GM18508 (cell line): Measurements from ENCODE around the gene LCA5.
"Not testable (repeated sequence)": the region's sequence is repeated elsewhere in the genome, so short reads cannot be mapped to it uniquely, and the experiment has no call there.

ENCODE experiments used
- ATAC-seq: cut with Tn5 transposase; IDR thresholded peaks from one replicate; pipeline ENCODE4 v1.9.1; 2021; ENCODE audit warnings: moderate number of reproducible peaks; ENCODE audit not compliant: insufficient read depth, unreplicated experiment

The LCA5 gene

GRCh38 chr6:79536954-79537747, at the start of gene LCA5:
LCA5 (minus strand) TSS chr6:79537430; CDS start chr6:79518894, 18,536 bp downstream.
- peak; percentile 99 for ATAC-seq

- no peak for ATAC-seq
Measured at GRCh38 chr6:79586548-79586947, 49.3 kb upstream of the LCA5 start.

DNA sequence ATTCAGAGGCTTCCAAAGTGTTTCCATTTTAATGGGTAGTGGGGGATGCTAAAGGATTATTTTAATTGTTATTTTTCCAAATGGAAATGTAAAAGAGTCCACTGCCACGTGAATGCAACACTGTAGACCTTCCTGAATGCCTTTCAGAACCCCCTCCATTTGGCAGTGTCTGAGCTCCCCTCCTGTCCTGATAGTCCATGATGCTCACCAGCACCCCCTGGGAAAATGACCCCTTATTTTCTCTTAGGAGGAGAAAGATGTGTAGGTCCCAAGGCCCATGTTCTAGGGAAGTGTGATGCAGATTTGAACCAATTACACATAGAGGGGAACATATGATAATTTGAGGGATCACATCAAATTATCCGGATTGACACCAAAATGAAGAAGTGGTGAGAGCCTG, 47.1 kb upstream of the LCA5 start:
- ATAC-seq, result no peak

DNA sequence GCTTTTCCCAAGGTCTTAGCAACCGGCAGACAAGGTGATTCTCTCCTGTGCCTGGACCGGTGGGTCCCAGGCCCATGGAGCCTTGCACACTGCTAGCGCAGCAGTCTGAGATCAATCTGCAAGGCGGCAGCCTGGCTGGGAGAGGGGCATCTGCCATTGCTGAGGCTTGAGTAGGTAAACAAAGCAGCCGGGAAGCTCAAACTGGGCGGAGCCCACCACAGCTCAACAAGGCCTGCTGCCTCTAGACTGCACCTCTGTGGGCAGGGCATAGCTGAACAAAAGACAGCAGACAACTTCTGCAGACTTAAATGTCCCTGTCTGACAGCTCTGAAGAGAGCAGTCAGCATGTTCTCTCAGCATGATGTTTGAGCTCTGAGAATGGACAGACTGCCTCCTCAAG, 40.7 kb upstream of the LCA5 start:
- not testable (repeated sequence) for ATAC-seq

GRCh38 chr6:79574630-79575225, 37.5 kb upstream of the LCA5 start:
- no peak for ATAC-seq

DNA sequence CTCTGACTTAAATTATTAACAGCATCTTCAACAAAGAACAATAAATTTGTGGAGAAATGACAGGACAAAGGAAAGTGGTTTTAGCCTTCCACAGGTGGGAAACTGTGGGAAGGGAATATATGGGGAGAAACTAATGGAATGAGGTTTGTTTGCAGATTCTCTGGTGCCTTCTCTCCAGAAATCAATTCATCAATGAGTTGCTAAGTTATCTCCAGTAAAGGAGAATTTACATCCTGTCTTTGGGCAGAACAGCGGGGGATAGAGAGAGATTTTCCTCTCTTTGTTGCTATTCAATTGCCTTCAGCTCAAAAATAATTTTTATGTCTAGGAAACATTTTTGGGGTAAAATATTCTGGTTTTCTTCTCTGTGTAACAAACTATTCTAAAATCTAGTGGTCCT, 36.9 kb upstream of the LCA5 start:
- ATAC-seq, result no peak

DNA sequence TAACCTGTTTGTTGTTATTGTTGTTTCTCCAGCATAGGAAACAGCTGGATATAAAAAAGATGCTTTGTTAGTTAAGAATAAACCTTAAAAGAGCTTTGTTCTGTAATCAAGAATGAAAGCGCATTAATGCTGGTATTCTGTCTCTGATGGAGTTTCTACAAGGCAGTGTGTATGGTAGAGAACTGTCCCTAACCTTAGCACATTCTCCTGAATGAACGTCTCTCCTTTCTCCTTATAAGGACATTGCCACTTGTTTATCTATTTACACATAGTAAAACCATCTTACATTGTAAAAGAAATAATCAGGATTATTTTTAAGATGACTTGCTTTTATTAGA, 33.8 kb upstream of the LCA5 start:
- ATAC-seq, result no peak

- peak; percentile 73 for ATAC-seq
Measured at GRCh38 chr6:79570129-79571029, 33.1 kb upstream of the LCA5 start.

DNA sequence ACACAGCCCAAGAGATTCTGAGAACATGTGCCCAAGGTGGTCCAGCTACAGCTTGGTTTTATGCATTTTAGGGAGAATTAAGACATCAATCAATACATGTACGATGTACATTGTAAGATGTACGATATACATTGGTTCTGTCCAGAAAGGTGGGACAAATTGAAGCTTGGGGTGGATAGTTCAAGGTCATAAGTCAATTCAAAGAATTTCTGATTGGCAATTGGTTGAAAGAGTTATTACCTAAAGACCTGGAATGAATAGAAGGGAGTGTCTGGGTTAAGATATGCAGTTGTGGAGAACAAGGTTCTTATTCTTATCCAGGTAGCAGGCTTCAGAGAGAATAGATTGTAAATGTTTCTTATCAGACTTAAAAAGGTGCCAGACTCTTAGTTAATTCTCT, 31.8 kb upstream of the LCA5 start:
- ATAC-seq, result no peak

DNA sequence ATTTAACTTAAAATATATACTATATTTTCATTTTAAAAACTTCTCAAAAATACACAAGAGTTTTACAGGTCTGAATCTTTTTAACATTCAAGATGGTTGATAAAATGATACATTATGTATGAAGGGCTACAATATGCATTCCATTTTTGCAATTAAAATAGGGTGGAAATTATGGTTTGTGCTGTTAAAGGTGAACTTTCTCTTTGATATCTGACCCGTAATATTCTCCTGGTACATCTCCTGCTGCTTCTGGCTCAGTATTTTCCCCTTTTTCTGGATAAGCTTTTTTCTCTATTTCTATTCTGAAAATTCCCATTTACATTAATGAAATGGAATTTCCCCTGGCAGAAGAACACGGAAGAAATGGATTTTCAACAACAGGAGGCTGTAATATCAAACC, 27.4 kb upstream of the LCA5 start:
- no peak for ATAC-seq

DNA sequence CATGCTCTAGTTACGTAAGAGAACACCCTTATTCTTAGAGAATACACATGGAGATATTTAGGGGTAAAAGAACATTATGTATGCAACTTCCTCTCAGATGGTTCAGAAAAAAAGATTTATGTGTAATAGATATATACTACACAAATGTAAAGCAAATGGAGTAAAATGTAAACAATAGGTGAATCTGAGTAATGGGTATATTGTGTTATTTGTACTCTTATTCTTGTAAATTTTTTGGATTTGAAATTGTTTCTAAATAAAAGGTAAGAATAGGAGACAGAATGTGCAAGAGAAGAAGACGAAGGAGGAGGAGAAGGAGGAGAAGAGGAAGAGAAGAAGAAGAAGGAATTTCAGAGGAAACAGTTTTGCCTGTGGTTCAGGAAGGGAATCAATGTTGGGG, 22.5 kb upstream of the LCA5 start:
- no peak for ATAC-seq

DNA sequence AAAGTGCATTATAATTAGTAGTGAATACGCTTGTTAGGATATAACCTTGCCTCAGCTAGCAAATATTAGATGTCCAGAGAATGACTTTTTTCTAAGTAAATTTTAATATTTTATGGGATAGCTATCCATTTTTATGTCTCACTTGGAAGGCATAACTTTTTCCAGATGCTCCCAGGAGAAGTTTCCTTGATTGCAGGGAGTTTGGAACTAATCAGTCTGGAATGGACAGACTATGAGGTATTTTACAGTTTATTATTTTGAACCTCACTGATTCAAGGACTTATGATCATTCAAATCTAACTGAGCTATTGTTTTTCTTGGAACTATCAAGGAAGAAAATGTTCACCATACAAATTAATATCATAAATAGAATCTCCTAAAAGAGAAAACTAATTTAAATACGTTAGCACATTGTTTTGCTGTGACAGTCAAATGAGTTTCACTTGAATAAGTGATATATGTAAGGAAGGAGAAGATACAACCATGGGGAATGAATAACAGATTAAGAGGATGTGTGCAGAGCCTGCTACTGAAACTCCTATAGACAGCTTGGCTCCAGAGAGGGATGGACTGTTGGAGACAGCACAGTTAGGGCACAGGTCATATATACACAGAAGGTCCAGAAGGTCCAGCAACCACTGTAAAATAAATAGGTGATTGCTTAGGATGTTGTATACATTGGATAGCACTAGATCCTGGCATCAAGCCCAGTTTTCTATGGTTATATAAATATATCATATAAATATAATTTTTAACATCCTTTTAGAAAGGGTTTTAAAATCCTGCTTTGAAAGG, 20.6 kb upstream of the LCA5 start:
- ATAC-seq, result no peak

DNA sequence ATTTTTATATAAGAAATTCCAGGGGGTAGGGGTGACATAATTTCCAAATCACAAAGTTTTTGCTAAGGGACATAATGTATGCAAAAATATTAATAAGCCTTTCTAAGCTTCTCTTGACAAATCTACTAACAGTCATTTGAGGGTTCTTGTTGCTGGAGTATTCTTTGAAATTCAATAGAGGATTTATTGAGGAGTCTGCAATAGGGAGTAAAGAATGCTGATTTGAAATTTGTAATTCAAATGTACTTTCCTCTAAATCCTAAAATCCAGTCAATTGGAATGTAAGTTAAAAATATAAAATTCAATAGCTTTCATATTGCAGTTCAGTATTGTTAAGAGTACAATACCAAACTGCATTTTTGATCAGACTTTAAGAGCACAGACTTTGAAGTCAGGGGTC, 17.1 kb upstream of the LCA5 start:
- ATAC-seq, result no peak

DNA sequence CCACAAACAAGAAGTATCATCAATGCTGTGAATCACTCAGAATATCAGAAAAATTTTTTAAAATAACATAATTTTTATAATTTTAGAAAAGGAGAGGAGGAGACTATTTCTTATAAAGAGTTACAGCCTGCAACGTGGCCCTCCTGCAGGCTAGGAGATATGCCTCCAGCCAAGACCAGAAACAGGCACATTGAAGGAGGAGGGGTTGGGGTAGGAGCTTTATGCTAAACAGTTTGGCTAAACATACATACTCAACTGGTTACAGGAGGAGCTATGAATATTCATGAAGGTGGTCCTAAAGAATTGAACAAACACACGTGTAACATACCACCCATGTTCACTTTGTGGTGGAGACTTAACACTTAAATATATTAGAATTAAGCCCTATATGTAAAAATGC, 14.2 kb upstream of the LCA5 start:
- no peak for ATAC-seq

DNA sequence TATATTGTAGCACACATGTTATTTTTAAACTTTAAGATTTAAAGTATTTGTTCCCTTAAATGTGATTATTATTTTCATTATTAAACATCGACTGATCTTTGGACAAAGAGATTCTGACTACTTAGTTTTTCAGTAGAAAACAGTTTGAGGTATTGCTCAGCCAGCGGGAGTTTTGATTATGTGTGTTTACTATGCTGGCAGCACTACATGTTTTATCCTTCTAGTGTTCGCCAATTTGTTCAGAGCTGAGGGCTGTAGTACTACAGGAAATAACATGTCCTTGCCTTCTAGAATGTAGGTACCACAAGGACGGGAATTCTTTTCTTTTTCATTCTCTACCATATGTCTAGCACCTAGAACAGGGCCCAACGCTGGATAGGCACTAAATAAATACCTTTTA, 11.1 kb upstream of the LCA5 start:
- ATAC-seq, result no peak

DNA sequence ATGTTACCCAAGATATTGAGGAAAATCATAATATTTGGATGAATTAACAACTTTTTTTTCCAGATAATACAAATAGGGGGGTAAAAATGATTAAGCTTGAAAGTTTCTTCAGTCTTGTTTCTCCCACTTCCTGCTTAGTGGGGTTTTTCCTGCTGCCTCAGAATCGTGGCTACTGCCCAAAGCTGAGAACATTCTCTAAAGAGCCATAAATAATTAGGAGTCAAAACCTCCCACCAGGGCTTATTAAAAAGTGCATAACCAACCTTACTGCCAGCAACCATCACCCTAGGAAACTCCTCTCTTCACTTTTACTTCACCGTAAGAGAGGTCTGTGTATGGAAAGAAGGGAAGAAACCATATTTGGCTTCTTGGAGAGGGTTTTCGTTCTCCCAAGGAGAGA, 9.0 kb upstream of the LCA5 start:
- ATAC-seq, result no peak

- peak; percentile 76 for ATAC-seq
Measured at GRCh38 chr6:79544939-79545450, 7.8 kb upstream of the LCA5 start.

DNA sequence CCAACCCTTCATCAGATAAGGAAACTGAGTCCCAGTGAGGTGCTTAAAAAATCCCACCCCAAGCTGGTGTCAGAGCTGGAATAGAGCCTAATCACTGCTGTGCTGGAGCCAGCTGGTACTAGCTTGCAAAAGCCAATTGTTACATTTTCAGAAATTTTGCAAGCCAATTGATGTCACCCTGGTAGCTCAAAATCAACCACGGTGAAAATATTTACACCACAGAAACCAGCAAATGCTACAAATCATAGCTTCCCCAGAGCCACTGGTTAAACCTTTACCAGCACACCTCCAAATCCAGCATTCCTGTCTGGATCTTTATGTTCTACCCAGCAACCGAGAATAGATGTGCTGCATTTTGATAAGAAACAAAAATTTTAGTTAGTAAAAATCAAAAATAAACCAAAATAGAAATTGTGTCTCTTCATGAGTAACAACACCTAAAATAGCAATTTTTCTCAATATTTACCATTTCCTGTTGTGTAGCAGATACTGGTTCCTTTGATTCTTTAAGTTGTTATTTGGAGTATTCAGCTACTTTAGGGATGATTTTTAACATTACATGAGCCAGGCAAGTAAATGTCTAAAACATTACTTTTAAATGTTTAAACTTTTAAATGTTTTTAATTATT, 7.2 kb upstream of the LCA5 start:
- peak; percentile 35 for ATAC-seq

GRCh38 chr6:79543886-79544285, 6.7 kb upstream of the LCA5 start:
- ATAC-seq, result no peak

GRCh38 chr6:79543411-79543810, 6.2 kb upstream of the LCA5 start:
- ATAC-seq, result no peak
